ENCODE measurements around the gene CRYGC.
"Not testable (repeated sequence)": the region's sequence is repeated elsewhere in the genome, so short reads cannot be mapped to it uniquely, and the experiment has no call there.

CRYGC gene

DNA sequence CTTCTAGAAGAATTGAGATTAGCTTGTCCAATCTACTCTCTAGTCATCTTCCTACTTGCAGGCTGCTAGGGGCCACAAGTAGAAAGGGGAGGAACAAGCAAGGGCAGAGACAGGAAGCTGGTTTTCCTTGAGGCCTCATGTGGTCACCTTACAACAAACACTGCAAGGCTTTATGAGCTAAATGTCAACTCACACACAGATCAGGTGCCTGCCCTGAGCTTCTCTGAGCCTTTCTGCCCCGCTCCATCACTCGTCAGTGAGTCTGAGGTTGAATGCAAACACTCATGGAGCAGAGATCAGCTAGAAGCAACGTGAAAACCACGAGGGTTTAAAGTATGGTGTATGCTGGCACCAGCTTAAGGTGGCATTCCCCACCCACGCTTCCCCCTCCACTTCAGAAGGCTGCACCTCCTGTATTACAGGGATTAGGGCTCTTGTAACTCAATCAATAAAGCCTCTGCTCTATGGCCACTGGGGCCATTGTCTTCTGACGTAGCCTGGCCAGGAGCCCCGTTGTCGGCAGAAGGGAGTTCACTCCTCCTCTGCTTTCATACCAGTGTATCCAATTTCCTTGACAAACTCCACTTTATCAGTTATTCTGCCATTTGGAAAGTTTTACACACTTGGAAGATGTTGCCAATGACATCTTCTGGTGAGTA lies 5.4 kb upstream of the CRYGC start:
- no peaks in the 10 kb centered on the region for H3K36me3 ChIP-seq (ENCODE audit: insufficient read depth, low read depth, low read length)
- no peak overlapping the region for H3K9ac ChIP-seq (ENCODE audit: low read depth, low read length)
- no peak overlapping the region for H3K4me3 ChIP-seq (ENCODE audit: low read length)
- H3K4me1 ChIP-seq (ENCODE audit: insufficient read depth, low read length): no peaks in the 10 kb centered on the region
- no peaks in the 10 kb centered on the region for H3K27me3 ChIP-seq (ENCODE audit: insufficient read depth, low read length)
- no peak overlapping the region for H3K27ac ChIP-seq (ENCODE audit: low read length)
- H3K9me3 ChIP-seq (ENCODE audit: insufficient read depth, low read depth, low read length): peaks cover 5% of the 10 kb centered on the region

DNA sequence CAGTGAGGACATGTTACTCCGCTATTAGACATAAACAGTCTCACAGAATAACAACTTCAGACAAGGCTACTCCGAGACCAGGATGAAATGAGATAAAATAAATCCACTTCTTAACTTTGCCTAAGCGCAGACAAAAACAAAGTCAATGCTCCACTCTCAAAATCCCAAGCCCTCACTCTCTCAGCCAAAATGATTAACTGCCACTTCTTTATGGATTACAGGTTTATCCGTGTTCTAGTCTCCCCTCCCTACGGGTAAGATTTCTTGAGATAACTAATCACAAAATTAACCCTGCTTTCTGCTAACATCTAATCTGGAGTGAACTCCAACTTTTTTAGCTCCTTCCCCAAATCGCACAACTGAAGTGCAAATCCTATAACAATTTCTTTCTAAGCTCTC lies 1.1 kb upstream of the CRYGC start:
- Histone ChIP-seq H3K9me3 (ENCODE audit: insufficient read depth, low read depth, low read length) (no peaks in the 10 kb centered on the region), H3K4me1 (ENCODE audit: insufficient read depth, low read length) (no peaks in the 10 kb centered on the region), H3K27me3 (ENCODE audit: insufficient read depth, low read length) (no peaks in the 10 kb centered on the region), H3K27ac (ENCODE audit: low read length) (no peak overlapping the region), H3K9ac (ENCODE audit: low read depth, low read length) (no peak overlapping the region), H3K36me3 (ENCODE audit: insufficient read depth, low read depth, low read length) (no peaks in the 10 kb centered on the region), H3K4me3 (ENCODE audit: low read length) (no peak overlapping the region)

DNA sequence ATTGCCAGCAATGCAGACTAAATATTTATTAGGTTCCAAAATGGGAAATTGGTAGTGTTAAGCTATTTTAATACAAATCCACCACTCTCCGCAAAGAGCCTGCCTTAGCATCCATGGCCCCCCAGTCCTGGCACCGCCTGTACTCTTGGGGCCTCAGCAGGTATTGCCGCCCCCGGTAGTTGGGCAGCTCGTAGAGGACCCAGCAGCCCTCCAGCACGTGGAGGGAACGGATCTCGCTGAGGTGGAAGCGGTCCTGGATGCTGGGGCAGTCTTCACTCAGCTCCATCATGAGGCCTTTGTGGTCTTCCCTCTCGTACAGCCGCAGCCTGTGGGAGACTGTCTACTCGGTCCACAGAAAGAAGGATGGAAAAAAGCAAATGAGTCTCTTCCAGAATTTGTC lies 1.5 kb downstream of the CRYGC start:
- H3K27ac ChIP-seq (ENCODE audit: low read length): no peak overlapping the region
- H3K27me3 ChIP-seq (ENCODE audit: insufficient read depth, low read length): no peaks in the 10 kb centered on the region
- no peaks in the 10 kb centered on the region for H3K36me3 ChIP-seq (ENCODE audit: insufficient read depth, low read depth, low read length)
- no peaks in the 10 kb centered on the region for H3K4me1 ChIP-seq (ENCODE audit: insufficient read depth, low read length)
- H3K9me3 ChIP-seq (ENCODE audit: insufficient read depth, low read depth, low read length): no peaks in the 10 kb centered on the region
- H3K4me3 ChIP-seq (ENCODE audit: low read length): no peak overlapping the region
- H3K9ac ChIP-seq (ENCODE audit: low read depth, low read length): no peak overlapping the region

DNA sequence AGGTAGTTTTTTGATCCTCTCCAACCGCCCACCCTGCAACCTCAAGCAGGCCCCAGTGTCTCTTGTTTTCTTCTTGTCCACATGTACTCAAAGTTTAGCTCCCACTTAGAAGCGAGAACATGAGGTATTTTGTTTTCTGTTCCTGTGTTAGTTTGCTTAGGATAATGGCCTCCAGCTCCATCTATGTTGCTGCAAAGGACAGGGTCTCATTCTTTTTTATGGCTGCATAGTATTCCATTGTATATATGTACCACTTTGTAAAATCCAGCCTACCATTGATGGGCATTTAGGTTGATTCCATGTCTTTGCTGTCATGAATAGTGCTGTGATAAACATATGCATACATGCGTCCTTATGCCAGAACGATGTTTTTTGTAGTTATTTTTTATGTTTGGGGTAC lies 2.5 kb downstream of the CRYGC start:
- Histone ChIP-seq H3K4me1 (ENCODE audit: insufficient read depth, low read length) (no peaks in the 10 kb centered on the region), H3K9ac (ENCODE audit: low read depth, low read length) (no peak overlapping the region), H3K36me3 (ENCODE audit: insufficient read depth, low read depth, low read length) (no peaks in the 10 kb centered on the region), H3K4me3 (ENCODE audit: low read length) (no peak overlapping the region), H3K27ac (ENCODE audit: low read length) (no peak overlapping the region), H3K9me3 (ENCODE audit: insufficient read depth, low read depth, low read length) (no peaks in the 10 kb centered on the region), H3K27me3 (ENCODE audit: insufficient read depth, low read length) (no peaks in the 10 kb centered on the region)

- no peaks in the 10 kb centered on the region for H3K4me1 ChIP-seq (ENCODE audit: insufficient read depth, low read length)
- H3K9ac ChIP-seq (ENCODE audit: low read depth, low read length): no peak overlapping the region
- no peak overlapping the region for H3K27ac ChIP-seq (ENCODE audit: low read length)
- H3K27me3 ChIP-seq (ENCODE audit: insufficient read depth, low read length): no peaks in the 10 kb centered on the region
- no peaks in the 10 kb centered on the region for H3K36me3 ChIP-seq (ENCODE audit: insufficient read depth, low read depth, low read length)
- no peak overlapping the region for H3K4me3 ChIP-seq (ENCODE audit: low read length)
- H3K9me3 ChIP-seq (ENCODE audit: insufficient read depth, low read depth, low read length): no peaks in the 10 kb centered on the region
These were observed 4.4 kb downstream of the CRYGC start for GRCh38 chr2:208125251-208125650.

- not testable (repeated sequence) for H3K4me1 ChIP-seq (ENCODE audit: insufficient read depth, low read length); H3K27ac ChIP-seq (ENCODE audit: low read length); H3K4me3 ChIP-seq (ENCODE audit: low read length); H3K9me3 ChIP-seq (ENCODE audit: insufficient read depth, low read depth, low read length); H3K36me3 ChIP-seq (ENCODE audit: insufficient read depth, low read depth, low read length); H3K9ac ChIP-seq (ENCODE audit: low read depth, low read length); H3K27me3 ChIP-seq (ENCODE audit: insufficient read depth, low read length)
These were observed 5.5 kb downstream of the CRYGC start, which contains the start of gene CRYGD for GRCh38 chr2:208124013-208124715. Gene CRYGD, minus strand, starts transcription at chr2:208124524. Its CDS starts 51 bp downstream, at chr2:208124473.

GRCh38 chr2:208122248-208122647 lies 7.4 kb downstream of the CRYGC start:
- Histone ChIP-seq H3K36me3 (ENCODE audit: insufficient read depth, low read depth, low read length) (no peaks in the 10 kb centered on the region), H3K27me3 (ENCODE audit: insufficient read depth, low read length) (no peaks in the 10 kb centered on the region), H3K9me3 (ENCODE audit: insufficient read depth, low read depth, low read length) (no peaks in the 10 kb centered on the region), H3K4me3 (ENCODE audit: low read length) (no peak overlapping the region), H3K27ac (ENCODE audit: low read length) (no peak overlapping the region), H3K9ac (ENCODE audit: low read depth, low read length) (no peak overlapping the region), H3K4me1 (ENCODE audit: insufficient read depth, low read length) (no peaks in the 10 kb centered on the region)

- no peak overlapping the region for H3K27ac ChIP-seq (ENCODE audit: low read length)
- H3K9me3 ChIP-seq (ENCODE audit: insufficient read depth, low read depth, low read length): no peaks in the 10 kb centered on the region
- H3K4me3 ChIP-seq (ENCODE audit: low read length): no peak overlapping the region
- no peaks in the 10 kb centered on the region for H3K27me3 ChIP-seq (ENCODE audit: insufficient read depth, low read length)
- no peak overlapping the region for H3K9ac ChIP-seq (ENCODE audit: low read depth, low read length)
- no peaks in the 10 kb centered on the region for H3K4me1 ChIP-seq (ENCODE audit: insufficient read depth, low read length)
- H3K36me3 ChIP-seq (ENCODE audit: insufficient read depth, low read depth, low read length): no peaks in the 10 kb centered on the region
These were observed 10.7 kb downstream of the CRYGC start for GRCh38 chr2:208118918-208119317.

GRCh38 chr2:208117390-208117789 lies 12.2 kb downstream of the CRYGC start:
- not testable (repeated sequence) for H3K9ac ChIP-seq (ENCODE audit: low read depth, low read length); H3K36me3 ChIP-seq (ENCODE audit: insufficient read depth, low read depth, low read length); H3K4me3 ChIP-seq (ENCODE audit: low read length); H3K9me3 ChIP-seq (ENCODE audit: insufficient read depth, low read depth, low read length); H3K27ac ChIP-seq (ENCODE audit: low read length); H3K27me3 ChIP-seq (ENCODE audit: insufficient read depth, low read length)
- H3K4me1 ChIP-seq (ENCODE audit: insufficient read depth, low read length): peaks cover 12% of the 10 kb centered on the region; the same call in 1 of the 2 replicates

DNA sequence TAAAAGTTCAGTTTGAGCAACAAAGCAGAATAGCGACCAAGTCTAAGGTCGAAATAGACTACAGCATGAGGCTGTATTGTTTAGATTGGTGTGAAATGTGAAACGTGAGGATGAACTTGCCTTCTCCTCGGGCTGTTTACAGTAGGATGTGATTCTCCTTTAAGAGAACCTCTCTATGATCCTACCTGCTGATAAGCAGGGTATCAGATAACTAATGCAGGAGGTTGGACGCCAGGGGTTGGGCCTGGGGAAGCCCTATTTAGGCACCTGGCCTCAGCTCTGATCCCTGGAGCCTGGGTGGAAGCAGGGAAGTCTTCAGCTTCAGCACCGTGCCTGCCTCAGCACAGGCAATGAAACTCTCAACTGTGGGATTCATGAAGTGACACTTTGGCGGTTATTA lies 16.7 kb downstream of the CRYGC start:
- Histone ChIP-seq H3K4me1 (ENCODE audit: insufficient read depth, low read length) (peaks cover 12% of the 10 kb centered on the region; the same call in 1 of the 2 replicates), H3K27me3 (ENCODE audit: insufficient read depth, low read length) (no peaks in the 10 kb centered on the region), H3K36me3 (ENCODE audit: insufficient read depth, low read depth, low read length) (no peaks in the 10 kb centered on the region), H3K9me3 (ENCODE audit: insufficient read depth, low read depth, low read length) (no peaks in the 10 kb centered on the region), H3K27ac (ENCODE audit: low read length) (peak overlapping the region; percentile 74), H3K9ac (ENCODE audit: low read depth, low read length) (peak overlapping the region; percentile 55; the same call in 1 of the 2 replicates), H3K4me3 (ENCODE audit: low read length) (peak overlapping the region; percentile 62)

- not testable (repeated sequence) for H3K27me3 ChIP-seq (ENCODE audit: insufficient read depth, low read length); H3K9me3 ChIP-seq (ENCODE audit: insufficient read depth, low read depth, low read length); H3K36me3 ChIP-seq (ENCODE audit: insufficient read depth, low read depth, low read length)
- peak overlapping the region; percentile 74 for H3K27ac ChIP-seq (ENCODE audit: low read length)
- peak overlapping the region; percentile 62 for H3K4me3 ChIP-seq (ENCODE audit: low read length)
- peak overlapping the region; percentile 55; the same call in 1 of the 2 replicates for H3K9ac ChIP-seq (ENCODE audit: low read depth, low read length)
- H3K4me1 ChIP-seq (ENCODE audit: insufficient read depth, low read length): peaks cover 12% of the 10 kb centered on the region; the same call in 1 of the 2 replicates
These were observed 17.3 kb downstream of the CRYGC start for GRCh38 chr2:208112273-208112745.

DNA sequence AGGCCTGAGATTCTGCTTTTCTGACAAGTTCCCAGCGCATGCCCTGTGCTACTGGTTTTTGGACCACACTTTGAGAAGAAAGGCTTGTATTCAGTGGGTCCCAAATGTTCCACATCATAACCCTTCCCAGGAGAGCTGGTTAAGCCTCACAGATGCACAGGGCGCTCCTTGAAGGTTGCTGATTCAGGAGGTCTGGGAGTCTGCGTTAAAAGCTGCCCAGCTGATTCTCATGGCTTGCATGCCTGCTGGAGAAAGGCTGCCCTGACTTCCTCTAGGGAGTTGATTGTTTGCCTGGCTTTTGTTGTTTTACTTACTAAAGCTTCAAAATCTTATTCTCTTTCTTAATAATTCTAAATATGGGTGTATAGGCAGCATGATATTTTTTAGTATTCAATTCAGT lies 26.0 kb downstream of the CRYGC start:
- Histone ChIP-seq H3K36me3 (ENCODE audit: insufficient read depth, low read depth, low read length) (no peaks in the 10 kb centered on the region), H3K4me1 (ENCODE audit: insufficient read depth, low read length) (no peaks in the 10 kb centered on the region), H3K9me3 (ENCODE audit: insufficient read depth, low read depth, low read length) (no peaks in the 10 kb centered on the region), H3K27me3 (ENCODE audit: insufficient read depth, low read length) (no peaks in the 10 kb centered on the region), H3K4me3 (ENCODE audit: low read length) (no peak overlapping the region), H3K27ac (ENCODE audit: low read length) (no peak overlapping the region), H3K9ac (ENCODE audit: low read depth, low read length) (no peak overlapping the region)
